Neural crest cell (in vitro differentiated cells): ENCODE data around the gene F2. TPM values are rescaled to one million over a fixed set of nuclear protein-coding genes. Genes with fewer than 3 reads are reported as not detected.
A peak's percentile ranks its signal among the peaks of the same experiment; 100 is the strongest.

ENCODE experiments used
- DNase-seq: peaks from one replicate; pipeline ENCODE4 v3.0.0; 2021; ENCODE audit warnings: low read depth, mixed read lengths, low spot score
- H3K27ac Mint-ChIP-seq: one replicate; pipeline ENCODE4 v1.8.0; 2021; ENCODE audit warnings: mild to moderate bottlenecking, mixed read lengths; ENCODE audit not compliant: unreplicated experiment
- H3K27me3 Mint-ChIP-seq: 2 replicates; pipeline ENCODE4 v1.8.0; 2021; ENCODE audit warnings: low read depth, mild to moderate bottlenecking, mixed read lengths
- H3K36me3 Mint-ChIP-seq: 2 replicates; pipeline ENCODE4 v1.8.0; 2021; ENCODE audit warnings: low read depth, mild to moderate bottlenecking, mixed read lengths
- H3K4me1 Mint-ChIP-seq: 2 replicates; pipeline ENCODE4 v1.8.0; 2021; ENCODE audit warnings: mixed read lengths
- H3K4me3 Mint-ChIP-seq: one replicate; pipeline ENCODE4 v1.8.0; 2021; ENCODE audit warnings: mild to moderate bottlenecking, mixed read lengths
- H3K9me3 Mint-ChIP-seq: 2 replicates; pipeline ENCODE4 v1.8.0; 2021; ENCODE audit warnings: mixed read lengths
- total RNA-seq: library from RNA; stranded (reverse); gene quantifications from 2 replicates; pipeline ENCODE4 v1.2.1, GENCODE V29; 2021
- TF ChIP-seq, protein P1 (sequence below): fragments of 200-600 bp; sonication (generic); conservative IDR thresholded peaks from 2 replicates; pipeline ENCODE4 v1.5.0; 2021; ENCODE audit warnings: antibody characterized with exemption, mild to moderate bottlenecking

The F2 gene
- total RNA-seq, 1 donor from 2014 or later: not detected

DNA sequence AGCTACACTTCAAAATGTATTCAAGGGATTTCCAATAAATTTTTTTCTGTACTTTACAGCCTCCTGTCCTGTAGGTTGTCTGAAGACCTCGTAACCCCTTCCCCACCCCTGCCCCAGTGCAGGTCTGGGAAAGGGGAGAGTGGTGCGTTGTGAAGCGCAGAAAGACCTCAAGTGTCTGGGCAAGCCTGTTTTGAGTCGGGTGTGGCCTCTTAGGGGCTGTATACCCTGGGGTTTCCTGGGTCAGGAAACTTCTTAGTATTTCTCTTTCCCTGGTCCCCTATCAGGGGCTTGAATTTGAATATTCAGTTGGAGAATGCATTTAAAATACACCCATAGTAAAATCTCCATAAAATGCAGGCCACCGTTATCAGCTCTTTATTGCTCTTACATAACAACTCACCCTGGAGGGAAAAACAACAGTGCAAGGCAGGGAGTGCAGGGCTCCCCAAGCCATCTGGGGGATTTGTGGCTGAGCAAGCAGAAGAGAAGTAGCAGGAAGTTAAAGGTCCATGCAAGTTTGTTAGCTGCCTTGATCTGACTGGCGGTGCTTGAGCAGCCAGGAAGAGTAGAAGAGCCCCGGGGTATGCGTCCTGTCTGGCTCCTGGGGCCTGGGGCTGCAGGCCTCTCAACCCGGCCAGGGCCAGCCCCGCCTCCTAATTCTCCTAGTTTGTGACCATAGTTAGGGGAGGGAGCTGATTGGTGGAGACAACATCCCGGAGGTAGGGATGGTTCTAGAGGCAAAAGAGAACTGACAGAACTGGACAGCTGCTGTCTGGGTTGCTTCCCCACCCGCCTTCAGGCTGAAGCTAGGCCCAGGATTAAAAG, 44.3 kb upstream of the F2 start:
- Mint-ChIP-seq H3K4me3 (no peak overlapping the region), H3K36me3 (peaks cover 4% of the 10 kb centered on the region), H3K9me3 (no peaks in the 10 kb centered on the region), H3K27ac (peak overlapping the region; percentile 29), H3K4me1 (peaks cover 4% of the 10 kb centered on the region), H3K27me3 (no peaks in the 10 kb centered on the region)
- no peak for DNase-seq
- TF ChIP-seq, protein P1, sequence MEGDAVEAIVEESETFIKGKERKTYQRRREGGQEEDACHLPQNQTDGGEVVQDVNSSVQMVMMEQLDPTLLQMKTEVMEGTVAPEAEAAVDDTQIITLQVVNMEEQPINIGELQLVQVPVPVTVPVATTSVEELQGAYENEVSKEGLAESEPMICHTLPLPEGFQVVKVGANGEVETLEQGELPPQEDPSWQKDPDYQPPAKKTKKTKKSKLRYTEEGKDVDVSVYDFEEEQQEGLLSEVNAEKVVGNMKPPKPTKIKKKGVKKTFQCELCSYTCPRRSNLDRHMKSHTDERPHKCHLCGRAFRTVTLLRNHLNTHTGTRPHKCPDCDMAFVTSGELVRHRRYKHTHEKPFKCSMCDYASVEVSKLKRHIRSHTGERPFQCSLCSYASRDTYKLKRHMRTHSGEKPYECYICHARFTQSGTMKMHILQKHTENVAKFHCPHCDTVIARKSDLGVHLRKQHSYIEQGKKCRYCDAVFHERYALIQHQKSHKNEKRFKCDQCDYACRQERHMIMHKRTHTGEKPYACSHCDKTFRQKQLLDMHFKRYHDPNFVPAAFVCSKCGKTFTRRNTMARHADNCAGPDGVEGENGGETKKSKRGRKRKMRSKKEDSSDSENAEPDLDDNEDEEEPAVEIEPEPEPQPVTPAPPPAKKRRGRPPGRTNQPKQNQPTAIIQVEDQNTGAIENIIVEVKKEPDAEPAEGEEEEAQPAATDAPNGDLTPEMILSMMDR: no peak

DNA sequence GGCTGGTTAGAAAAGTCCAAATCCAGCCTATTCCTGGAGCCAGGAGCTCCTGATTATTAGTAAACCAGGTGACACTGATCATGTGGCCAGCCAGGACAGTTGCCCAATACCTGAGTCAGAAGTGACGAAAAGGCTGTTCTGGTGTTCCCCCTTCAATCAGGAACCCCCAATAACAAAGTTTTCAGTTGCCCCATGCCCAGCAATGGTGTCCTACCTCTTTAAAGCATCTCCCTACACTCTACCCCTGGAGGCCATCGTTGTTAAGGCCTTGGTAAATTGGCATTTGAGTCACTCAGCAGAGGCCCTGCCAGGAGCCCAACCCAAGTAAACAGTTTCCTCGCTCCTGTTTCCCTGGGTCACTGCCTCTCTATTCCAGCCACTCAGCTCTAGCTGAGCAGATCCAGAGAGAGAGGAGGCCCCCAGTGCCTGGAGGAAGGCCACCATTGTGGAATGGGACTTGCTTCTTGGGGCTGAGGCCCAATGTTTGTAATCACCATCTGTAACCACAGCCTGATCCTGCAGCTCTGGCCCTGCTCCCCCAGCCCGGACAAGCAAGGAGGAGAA, 43.6 kb upstream of the F2 start:
- H3K36me3 Mint-ChIP-seq: peaks cover 4% of the 10 kb centered on the region
- no peak overlapping the region for H3K4me3 Mint-ChIP-seq
- TF ChIP-seq, protein P1: no peak
- no peaks in the 10 kb centered on the region for H3K27me3 Mint-ChIP-seq
- no peak for DNase-seq
- no peaks in the 10 kb centered on the region for H3K9me3 Mint-ChIP-seq
- H3K27ac Mint-ChIP-seq: peak overlapping the region; percentile 27
- peaks cover 4% of the 10 kb centered on the region for H3K4me1 Mint-ChIP-seq

DNA sequence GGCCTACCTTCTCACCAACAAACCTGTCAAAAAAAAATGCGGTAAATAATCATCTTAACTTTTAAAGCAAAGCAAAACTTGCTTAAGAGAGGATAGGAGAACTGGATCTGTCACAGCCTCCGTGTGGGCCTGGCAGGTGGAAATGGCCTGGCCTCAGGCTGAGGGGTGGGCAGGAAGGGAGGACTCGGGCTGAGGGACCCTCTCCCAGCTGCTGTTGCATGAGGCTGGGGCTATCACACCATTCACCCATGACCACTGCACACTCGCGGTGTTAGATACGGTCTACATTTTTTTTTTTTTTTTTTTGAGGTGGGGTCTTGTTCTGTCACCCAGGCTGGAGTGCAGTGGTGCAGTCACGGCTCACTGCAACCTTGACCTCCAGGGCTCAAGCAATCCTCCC, 43.1 kb upstream of the F2 start:
- Mint-ChIP-seq H3K4me1 (peaks cover 4% of the 10 kb centered on the region), H3K27ac (no peak overlapping the region)

DNA sequence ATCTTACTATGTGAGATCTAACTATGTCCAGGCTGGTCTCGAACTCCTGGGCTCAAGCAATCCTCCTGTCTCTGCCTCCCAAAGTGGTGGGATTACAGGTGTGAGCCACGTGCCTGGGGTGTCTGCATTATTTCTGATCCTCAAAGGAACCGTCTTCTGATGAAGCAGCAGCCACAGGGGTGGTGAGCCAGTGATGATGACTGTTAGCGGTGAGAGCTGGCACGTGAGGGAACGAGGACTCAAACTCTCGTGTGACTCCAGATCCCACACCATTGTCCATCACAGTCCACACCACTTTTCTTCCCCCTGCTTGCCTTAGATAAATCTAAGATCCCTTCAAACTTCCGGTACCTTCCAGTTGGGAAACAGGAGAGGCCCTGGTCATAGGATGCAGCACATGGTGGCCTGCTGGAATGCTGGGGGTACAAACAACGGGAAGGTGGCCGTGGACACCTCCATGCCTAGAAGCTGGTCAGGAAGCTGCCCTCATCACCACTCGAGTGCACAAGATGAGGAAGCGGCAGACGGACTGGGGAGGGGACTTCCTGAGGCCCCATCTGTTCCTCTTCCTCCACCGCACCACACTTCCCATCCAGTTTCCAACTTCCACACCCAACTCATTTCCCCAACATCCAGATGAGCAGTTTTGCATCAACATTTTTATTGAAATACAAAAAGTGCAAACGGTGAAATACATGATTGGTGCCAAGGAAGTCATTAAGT, 42.4 kb upstream of the F2 start:
- H3K4me3 Mint-ChIP-seq: no peak overlapping the region
- H3K4me1 Mint-ChIP-seq: peaks cover 4% of the 10 kb centered on the region
- H3K9me3 Mint-ChIP-seq: no peaks in the 10 kb centered on the region
- H3K36me3 Mint-ChIP-seq: peaks cover 4% of the 10 kb centered on the region
- H3K27me3 Mint-ChIP-seq: no peaks in the 10 kb centered on the region
- H3K27ac Mint-ChIP-seq: peak overlapping the region; percentile 73
- TF ChIP-seq, protein P1: no peak
- no peak for DNase-seq

More for the DNA sequence above, 43.1 kb upstream of the F2 start:
- DNase-seq: no peak
- Mint-ChIP-seq H3K9me3 (no peaks in the 10 kb centered on the region), H3K36me3 (peaks cover 4% of the 10 kb centered on the region), H3K4me3 (no peak overlapping the region), H3K27me3 (no peaks in the 10 kb centered on the region)
- TF ChIP-seq, protein P1: no peak

DNA sequence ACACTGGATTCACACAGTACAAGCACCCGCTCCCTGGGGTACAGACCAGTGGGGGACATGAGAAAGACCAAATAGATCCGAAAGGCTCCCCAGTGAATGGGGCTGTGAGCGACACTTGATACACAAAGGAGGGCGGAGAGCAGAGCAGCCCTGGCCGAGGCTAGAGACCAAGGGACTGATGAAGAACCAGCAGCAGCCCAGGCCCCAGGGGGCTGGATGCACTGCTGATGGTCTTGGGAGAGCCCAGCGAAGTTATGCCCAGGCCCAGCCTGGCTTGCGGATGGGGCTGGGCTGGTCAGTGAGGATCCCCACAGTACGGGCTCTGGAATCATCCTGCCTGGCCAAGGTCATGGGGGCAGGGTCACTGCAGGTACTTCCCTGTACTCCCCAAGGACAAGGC, 41.8 kb upstream of the F2 start:
- DNase-seq: no peak
- TF ChIP-seq, protein P1: no peak
- Mint-ChIP-seq H3K27ac (peak overlapping the region; percentile 73), H3K9me3 (no peaks in the 10 kb centered on the region), H3K36me3 (peaks cover 4% of the 10 kb centered on the region), H3K27me3 (no peaks in the 10 kb centered on the region), H3K4me3 (no peak overlapping the region), H3K4me1 (peaks cover 4% of the 10 kb centered on the region)
